ENCODE results near the gene CGB3.

CGB3 gene

GRCh38 chr19:48985711-48986110, 38.4 kb downstream of the CGB3 start:
- DNase-seq = no peak

- no peak for DNase-seq
These were observed 41.9 kb downstream of the CGB3 start for GRCh38 chr19:48982280-48982679.

- DNase-seq = no peak
These were observed 47.1 kb downstream of the CGB3 start for GRCh38 chr19:48977061-48977460.

GRCh38 chr19:48975947-48976847, 47.9 kb downstream of the CGB3 start:
- DNase-seq = no peak

Data from SIG-M5 (cell line).